ENCODE measurements around the gene TRABD.

TRABD gene

GRCh38 chr22:50217543-50218152, 31.9 kb downstream of the TRABD start:
- no peak for DNase-seq (ENCODE audit: low read depth, low spot score)

GRCh38 chr22:50218153-50218995, 32.7 kb downstream of the TRABD start:
- DNase-seq (ENCODE audit: low read depth, low spot score): no peak

- DNase-seq (ENCODE audit: low read depth, low spot score): no peak
Measured at GRCh38 chr22:50218996-50219727, 33.4 kb downstream of the TRABD start.

GRCh38 chr22:50219800-50220602, 34.3 kb downstream of the TRABD start:
- no peak for DNase-seq (ENCODE audit: low read depth, low spot score)

GRCh38 chr22:50220603-50221409, 35.1 kb downstream of the TRABD start:
- no peak for DNase-seq (ENCODE audit: low read depth, low spot score)

- DNase-seq (ENCODE audit: low read depth, low spot score): no peak
Measured at GRCh38 chr22:50221410-50222300, 35.9 kb downstream of the TRABD start.

GRCh38 chr22:50222508-50222907, 36.8 kb downstream of the TRABD start:
- no peak for DNase-seq (ENCODE audit: low read depth, low spot score)

- no peak for DNase-seq (ENCODE audit: low read depth, low spot score)
Measured at GRCh38 chr22:50224071-50224470, 38.4 kb downstream of the TRABD start.

- no peak for DNase-seq (ENCODE audit: low read depth, low spot score)
Measured at GRCh38 chr22:50225200-50225969, 39.7 kb downstream of the TRABD start.

- DNase-seq (ENCODE audit: low read depth, low spot score): no peak
Measured at GRCh38 chr22:50226063-50226874, 40.6 kb downstream of the TRABD start.

- no peak for DNase-seq (ENCODE audit: low read depth, low spot score)
Measured at GRCh38 chr22:50226875-50227165, 41.1 kb downstream of the TRABD start.

- no peak for DNase-seq (ENCODE audit: low read depth, low spot score)
Measured at GRCh38 chr22:50227579-50228215, 42.0 kb downstream of the TRABD start.

GRCh38 chr22:50228366-50228765, 42.7 kb downstream of the TRABD start:
- no peak for DNase-seq (ENCODE audit: low read depth, low spot score)

- no peak for DNase-seq (ENCODE audit: low read depth, low spot score)
Measured at GRCh38 chr22:50229370-50229769, 43.7 kb downstream of the TRABD start.

- no peak for DNase-seq (ENCODE audit: low read depth, low spot score)
Measured at GRCh38 chr22:50232481-50233151, 46.9 kb downstream of the TRABD start.

GRCh38 chr22:50233223-50233622, 47.5 kb downstream of the TRABD start:
- DNase-seq (ENCODE audit: low read depth, low spot score): no peak

GRCh38 chr22:50236731-50237409, 51.2 kb downstream of the TRABD start:
- DNase-seq (ENCODE audit: low read depth, low spot score): no peak
